ENCODE data around the gene PLAGL1.
"Not testable (repeated sequence)": the region's sequence is repeated elsewhere in the genome, so short reads cannot be mapped to it uniquely, and the experiment has no call there.

PLAGL1 gene

DNA sequence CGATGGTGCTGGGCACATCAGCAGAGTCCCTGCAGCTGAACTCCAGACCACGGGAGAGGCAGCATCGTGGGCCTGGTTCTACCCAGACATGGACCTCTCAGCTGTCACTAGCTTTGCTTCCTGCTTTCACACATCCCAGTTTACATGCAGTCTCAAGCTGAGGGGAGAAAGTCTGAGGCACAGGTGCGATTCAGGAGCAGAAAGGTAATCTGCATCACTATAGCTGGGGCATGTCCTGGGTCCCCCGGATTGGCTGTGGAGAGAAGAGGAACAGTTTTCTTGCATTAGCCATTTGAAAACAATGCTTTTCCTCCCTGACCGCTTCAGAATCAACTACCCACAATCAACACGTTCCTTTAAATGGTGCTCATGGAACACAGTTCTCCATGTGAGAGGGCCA, 59.9 kb downstream of the PLAGL1 start:
- no peak for DNase-seq (ENCODE audit: low read depth)
- H3K4me3 ChIP-seq (ENCODE audit: low read depth, low read length), result no peak overlapping the region

DNA sequence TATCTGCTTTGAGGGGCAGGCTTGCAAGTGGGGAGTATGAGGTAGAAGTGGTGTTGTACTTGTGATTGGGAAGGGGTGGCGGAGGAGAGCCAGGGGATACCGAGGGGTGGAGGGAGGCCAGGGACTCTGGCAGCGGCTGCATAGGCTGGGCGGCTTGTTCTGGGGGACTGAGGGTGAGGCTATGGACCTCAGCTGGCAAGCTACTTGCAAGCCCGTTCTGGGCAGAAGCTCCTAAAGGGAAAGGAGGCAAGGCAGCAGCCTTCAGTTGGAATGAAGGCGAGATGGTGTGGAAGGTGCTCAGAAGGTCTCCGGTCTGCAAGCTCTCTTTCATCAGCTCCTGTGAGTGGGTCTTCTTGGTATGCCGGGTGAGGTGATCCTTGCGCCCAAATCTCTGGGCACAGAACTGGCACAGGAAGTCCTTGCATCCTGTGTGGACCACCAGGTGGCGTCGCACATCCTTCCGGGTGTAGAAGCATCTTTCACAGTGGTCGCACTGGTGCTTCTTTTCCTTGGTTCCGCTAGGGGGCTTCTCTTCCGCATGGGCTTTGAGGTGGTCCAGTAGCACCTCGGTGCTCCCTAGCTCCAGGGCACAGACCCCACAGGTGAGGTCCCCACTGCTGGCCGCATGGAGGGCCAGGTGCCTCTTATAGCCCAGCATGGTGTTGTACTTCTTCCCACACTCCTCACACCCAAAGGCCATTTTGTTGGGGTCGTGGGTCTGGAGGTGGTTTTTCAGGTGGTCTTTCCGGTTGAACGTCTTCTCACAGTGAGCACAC, 66.0 kb downstream of the PLAGL1 start:
- DNase-seq (ENCODE audit: low read depth), result no peak
- H3K4me3 ChIP-seq (ENCODE audit: low read depth, low read length), result no peak overlapping the region

- no peak overlapping the region for H3K4me3 ChIP-seq (ENCODE audit: low read depth, low read length)
- no peak for DNase-seq (ENCODE audit: low read depth)
Observed at GRCh38 chr6:143940011-143940597, 68.0 kb downstream of the PLAGL1 start.

DNA sequence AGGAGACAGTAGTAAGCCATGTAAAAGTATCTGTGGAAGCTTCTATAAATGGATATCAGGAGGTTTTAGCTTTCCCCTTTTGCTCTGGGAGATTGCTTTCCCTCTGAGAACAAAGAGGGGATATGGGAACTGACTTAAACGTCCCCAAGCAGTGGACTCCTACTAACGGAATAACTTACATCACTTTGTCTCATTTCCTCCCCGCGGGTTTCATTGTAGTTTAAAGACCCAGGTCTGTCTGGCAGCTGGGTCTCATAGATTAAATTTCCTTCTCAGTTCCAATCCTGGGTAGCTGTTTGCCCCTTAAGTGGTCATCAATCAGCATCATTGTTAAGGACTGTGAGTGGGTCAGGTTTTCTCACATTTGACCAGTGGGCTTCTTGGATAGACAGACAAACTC, 68.7 kb downstream of the PLAGL1 start:
- H3K4me3 ChIP-seq (ENCODE audit: low read depth, low read length), result no peak overlapping the region
- no peak for DNase-seq (ENCODE audit: low read depth)

GRCh38 chr6:143937668-143937970, 70.4 kb downstream of the PLAGL1 start:
- DNase-seq (ENCODE audit: low read depth), result no peak
- H3K4me3 ChIP-seq (ENCODE audit: low read depth, low read length), result no peak overlapping the region

- no peak overlapping the region for H3K4me3 ChIP-seq (ENCODE audit: low read depth, low read length)
- no peak for DNase-seq (ENCODE audit: low read depth)
Observed at GRCh38 chr6:143936778-143937667, 71.0 kb downstream of the PLAGL1 start.

GRCh38 chr6:143936347-143936746, 71.7 kb downstream of the PLAGL1 start:
- DNase-seq (ENCODE audit: low read depth), result no peak
- no peak overlapping the region for H3K4me3 ChIP-seq (ENCODE audit: low read depth, low read length)

GRCh38 chr6:143934867-143935266, 73.2 kb downstream of the PLAGL1 start:
- DNase-seq (ENCODE audit: low read depth), result no peak

DNA sequence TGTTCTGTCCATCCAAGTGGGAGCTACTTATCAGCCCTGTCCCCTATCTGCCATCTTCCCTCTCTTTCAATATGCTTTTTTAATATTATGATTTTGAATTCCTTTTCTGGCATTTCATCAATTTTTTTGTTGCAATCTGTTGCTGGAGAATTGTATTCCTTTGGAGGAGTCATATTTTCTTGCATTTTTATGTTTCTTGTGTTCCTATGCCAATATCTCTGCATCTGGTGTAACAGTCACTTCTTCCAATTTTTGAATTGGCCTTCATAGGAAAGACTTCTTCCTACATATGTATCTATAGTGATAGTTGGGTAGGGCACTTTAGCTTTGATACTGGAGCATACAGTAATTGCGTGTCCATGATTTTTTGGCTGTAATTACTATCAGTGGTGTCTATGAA, 73.7 kb downstream of the PLAGL1 start:
- H3K4me3 ChIP-seq (ENCODE audit: low read depth, low read length), result no peak overlapping the region
- DNase-seq (ENCODE audit: low read depth), result no peak

More at GRCh38 chr6:143934867-143935266, 73.2 kb downstream of the PLAGL1 start:
- no peak overlapping the region for H3K4me3 ChIP-seq (ENCODE audit: low read depth, low read length)

- no peak for DNase-seq (ENCODE audit: low read depth)
- no peak overlapping the region for H3K4me3 ChIP-seq (ENCODE audit: low read depth, low read length)
Observed at GRCh38 chr6:143929975-143930374, 78.1 kb downstream of the PLAGL1 start.

DNA sequence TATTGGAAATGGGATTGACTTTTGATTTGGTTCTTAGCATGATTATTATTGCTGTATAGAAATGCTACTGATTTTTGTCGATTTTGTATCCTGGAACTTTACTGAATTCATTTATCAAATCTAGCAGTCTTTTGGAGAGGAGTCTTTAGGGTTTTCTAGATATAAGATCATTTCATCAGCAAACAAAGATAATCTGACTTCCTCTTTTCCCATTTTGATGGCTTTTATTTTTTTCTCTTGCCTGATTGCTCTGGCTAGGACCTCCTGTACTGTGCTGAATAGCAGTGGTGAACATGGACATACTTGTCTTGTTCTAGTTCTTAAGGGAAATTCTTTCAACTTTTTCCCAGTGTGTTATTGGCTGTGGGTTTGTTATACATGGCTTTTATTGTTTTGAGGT, 79.2 kb downstream of the PLAGL1 start:
- H3K4me3 ChIP-seq (ENCODE audit: low read depth, low read length), result no peak overlapping the region
- no peak for DNase-seq (ENCODE audit: low read depth)

DNA sequence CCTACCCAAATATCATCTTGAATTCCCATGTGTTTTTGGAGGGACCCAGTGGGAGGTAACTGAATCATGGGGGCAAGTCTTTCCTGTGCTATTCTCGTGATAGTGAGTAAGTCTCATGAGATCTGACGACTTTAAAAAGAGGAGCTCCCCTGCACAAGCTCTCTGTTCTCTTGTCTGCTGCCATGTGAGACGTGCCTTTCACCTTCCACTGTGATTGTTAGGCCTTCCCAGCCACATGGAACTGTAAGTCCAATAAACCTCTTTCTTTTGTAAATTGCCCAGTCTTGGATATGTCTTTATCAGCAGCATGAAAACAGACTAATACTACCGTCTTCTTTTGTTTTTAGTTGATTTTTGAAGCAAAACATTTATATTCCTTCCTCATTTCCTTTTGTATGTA, 91.0 kb downstream of the PLAGL1 start:
- not testable (repeated sequence) for DNase-seq (ENCODE audit: low read depth); H3K4me3 ChIP-seq (ENCODE audit: low read depth, low read length)

DNA sequence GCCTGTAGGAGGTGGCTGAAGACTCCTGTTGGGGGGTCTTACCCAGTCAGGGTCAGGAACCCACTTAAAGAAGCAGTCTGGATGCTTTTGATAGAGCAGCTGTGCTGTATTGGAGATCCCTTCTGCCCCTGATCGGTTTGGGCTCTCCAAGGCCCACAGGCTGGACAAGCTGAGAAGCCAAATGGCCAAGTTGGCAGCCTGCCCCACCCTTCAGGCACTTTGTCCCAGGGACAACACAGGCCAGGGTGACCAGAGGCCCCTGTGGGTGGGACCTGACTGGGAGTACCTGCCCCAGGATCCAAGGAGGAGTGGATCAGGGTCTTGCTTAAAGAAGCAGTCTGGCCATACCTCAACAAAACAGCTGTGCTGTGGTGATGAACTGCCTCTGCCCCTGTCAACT, 95.4 kb downstream of the PLAGL1 start:
- no peak overlapping the region for H3K4me3 ChIP-seq (ENCODE audit: low read depth, low read length)
- no peak for DNase-seq (ENCODE audit: low read depth)

- H3K4me3 ChIP-seq (ENCODE audit: low read depth, low read length), result no peak overlapping the region
- no peak for DNase-seq (ENCODE audit: low read depth)
Observed at GRCh38 chr6:143911028-143911427, 97.0 kb downstream of the PLAGL1 start.

DNA sequence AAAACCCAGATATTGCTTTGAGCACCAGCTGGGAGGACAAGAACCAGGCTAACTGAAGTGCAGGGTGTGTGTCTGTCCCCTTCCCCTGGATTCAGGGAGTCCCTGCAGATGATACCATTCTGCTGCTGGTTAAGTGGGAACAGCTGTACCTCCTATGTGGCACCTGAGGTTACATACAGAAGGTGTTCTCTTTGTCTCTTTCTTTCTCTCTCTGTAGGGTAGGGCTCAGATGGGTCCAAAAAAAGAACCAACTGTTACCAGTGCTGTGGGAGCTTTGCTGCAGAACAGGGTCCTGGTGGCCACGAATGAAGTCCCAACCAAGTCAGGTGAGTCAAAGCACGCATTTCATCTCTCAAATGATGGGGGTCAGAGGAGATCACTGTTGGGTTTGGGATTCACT, 105.2 kb downstream of the PLAGL1 start:
- H3K4me3 ChIP-seq (ENCODE audit: low read depth, low read length), result no peak overlapping the region
- DNase-seq (ENCODE audit: low read depth), result no peak

DNA sequence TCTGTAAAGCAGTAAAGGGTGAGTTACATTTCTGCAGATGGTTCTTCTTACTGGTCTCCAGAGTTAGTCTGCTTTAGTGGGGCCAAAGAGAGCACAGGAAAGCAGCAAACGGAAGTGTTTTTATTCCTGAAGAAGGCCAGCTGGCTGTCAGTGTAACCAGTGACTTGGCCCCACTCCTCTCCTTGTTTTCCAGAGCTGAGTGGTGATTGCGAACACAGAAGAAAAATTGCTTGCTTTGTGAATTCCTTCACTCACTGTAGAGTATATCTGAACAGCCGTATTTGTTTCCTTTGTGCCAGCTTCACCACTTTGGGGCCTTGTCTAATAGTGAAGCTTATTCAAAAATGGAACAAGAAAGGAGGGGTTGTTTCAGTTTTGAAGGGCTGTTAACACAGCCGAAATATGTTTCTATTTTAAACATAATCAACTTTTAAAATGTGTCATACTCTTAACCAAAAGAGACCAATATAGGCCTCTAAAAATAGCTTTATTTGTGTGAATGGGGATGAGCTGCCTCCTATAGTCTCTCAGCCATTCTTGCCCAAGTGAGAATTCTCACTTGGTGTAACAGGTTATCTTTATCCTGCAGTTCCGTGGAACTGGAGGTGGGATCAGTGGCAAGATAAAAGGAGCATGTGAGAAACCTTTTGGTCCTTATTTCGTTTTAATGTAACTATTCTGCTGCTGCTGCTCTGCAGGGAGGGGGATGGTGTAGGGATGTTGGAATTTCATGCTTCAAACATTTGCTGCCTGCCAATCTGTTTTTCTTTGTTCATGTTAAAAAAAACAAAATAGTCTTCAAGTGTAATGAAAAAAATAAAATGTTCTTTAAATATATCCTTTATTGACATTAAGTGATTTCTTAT, 105.9 kb downstream of the PLAGL1 start:
- DNase-seq (ENCODE audit: low read depth), result peak; percentile 7
- H3K4me3 ChIP-seq (ENCODE audit: low read depth, low read length), result no peak overlapping the region

DNA sequence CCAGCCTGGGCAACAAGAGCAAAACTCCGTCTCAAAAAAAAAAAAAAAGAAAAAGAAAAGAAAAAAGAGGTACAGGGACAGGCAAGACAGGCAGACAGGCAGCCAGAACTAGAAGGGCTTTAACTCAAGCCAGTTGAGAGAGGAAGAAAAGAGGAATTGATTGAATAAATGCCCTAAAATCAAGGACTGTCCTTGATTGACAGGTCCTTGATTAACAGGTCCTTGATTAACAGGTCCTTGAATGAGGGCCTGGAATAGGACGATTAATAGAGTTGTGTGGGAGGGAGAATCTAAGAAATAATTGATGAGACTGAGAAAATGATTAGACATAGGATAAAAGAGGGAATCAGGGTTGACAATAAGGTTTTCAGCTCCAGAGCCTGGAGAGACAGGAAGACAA, 107.7 kb downstream of the PLAGL1 start:
- H3K4me3 ChIP-seq (ENCODE audit: low read depth, low read length), result no peak overlapping the region
- DNase-seq (ENCODE audit: low read depth), result no peak

- DNase-seq (ENCODE audit: low read depth), result no peak
Observed at GRCh38 chr6:143896126-143896860, 111.8 kb downstream of the PLAGL1 start.

GRCh38 chr6:143894655-143895054, 113.4 kb downstream of the PLAGL1 start:
- no peak overlapping the region for H3K4me3 ChIP-seq (ENCODE audit: low read depth, low read length)
- DNase-seq (ENCODE audit: low read depth), result no peak

More at GRCh38 chr6:143896126-143896860, 111.8 kb downstream of the PLAGL1 start:
- H3K4me3 ChIP-seq (ENCODE audit: low read depth, low read length), result no peak overlapping the region

Data from skeletal muscle cell (primary cell).